Common myeloid progenitor, CD34-positive (primary cell): ENCODE data around the gene MT3.

Experiments used
- CTCF ChIA-PET: fragments of 350-600 bp; sonication (Branson Sonifier 250); formaldehyde crosslinking; loops from one replicate; lab custom pipeline; 2021; ENCODE audit warnings: antibody characterized with exemption; lab: Charles Lee
- POLR2A ChIA-PET: fragments of 350-600 bp; sonication (Branson Sonifier 250); formaldehyde crosslinking; loops from one replicate; lab custom pipeline; 2021; ENCODE audit warnings: antibody characterized with exemption; lab: Charles Lee
- DNase-seq, 3 donors: peaks; one replicate each; pipeline versions ENCODE4 v3.0.0 to v3.0.0-alpha.2; 2013
- H3K27ac ChIP-seq, 2 experiments: 1 replicate in 1 of 2; 2 replicates in 1 of 2; pipeline ENCODE4 v1.7.0; 2013; ENCODE audit warnings: inconsistent platforms in 2 of 2, low read length in 2 of 2, mild to moderate bottlenecking in 2 of 2, low read depth in 1 of 2, moderate library complexity in 1 of 2; ENCODE audit not compliant: severe bottlenecking in 2 of 2, insufficient read depth in 1 of 2, poor library complexity in 1 of 2
- H3K27me3 ChIP-seq, 5 experiments: replicated peaks in 2 of 5; 1 replicate in 3 of 5; 2 replicates in 2 of 5; pipeline versions ENCODE4 v1.6.1 to v1.7.0; 2013; ENCODE audit warnings: low read length in 4 of 5, mild to moderate bottlenecking in 2 of 5, moderate library complexity in 2 of 5, inconsistent platforms in 1 of 5; ENCODE audit not compliant: insufficient read depth in 5 of 5, control insufficient read depth in 4 of 5
- H3K36me3 ChIP-seq, 4 experiments: 1 replicate in 2 of 4; 2 replicates in 2 of 4; pipeline versions ENCODE4 v1.6.1 to v1.7.0; 2013; ENCODE audit warnings: low read length in 3 of 4, control low read depth in 1 of 4, mild to moderate bottlenecking in 1 of 4; ENCODE audit not compliant: control insufficient read depth in 4 of 4, insufficient read depth in 4 of 4
- H3K4me1 ChIP-seq, 4 experiments: 1 replicate in 3 of 4; 2 replicates in 1 of 4; pipeline versions ENCODE4 v1.6.1 to v1.7.1; 2013; ENCODE audit warnings: low read length in 3 of 4, mild to moderate bottlenecking in 3 of 4, control low read depth in 1 of 4, inconsistent platforms in 1 of 4, moderate library complexity in 1 of 4; ENCODE audit not compliant: control insufficient read depth in 4 of 4, insufficient read depth in 4 of 4; ENCODE audit errors: control extremely low read depth in 1 of 4
- H3K4me3 ChIP-seq, 7 experiments: 1 replicate in 4 of 7; 2 replicates in 3 of 7; pipeline versions ENCODE4 v1.5.1 to v1.7.0; 2013; ENCODE audit warnings: mild to moderate bottlenecking in 7 of 7, low read length in 6 of 7, moderate library complexity in 6 of 7, inconsistent platforms in 2 of 7, low read depth in 2 of 7, control low read depth in 1 of 7; ENCODE audit not compliant: insufficient read depth in 4 of 7, control insufficient read depth in 1 of 7; ENCODE audit errors: extremely low read depth in 1 of 7
- H3K9me3 ChIP-seq, 5 experiments: 1 replicate in 4 of 5; 2 replicates in 1 of 5; pipeline versions ENCODE4 v1.6.1 to v1.7.1; 2013; ENCODE audit warnings: low read length in 4 of 5, mild to moderate bottlenecking in 2 of 5, inconsistent platforms in 1 of 5, low read depth in 1 of 5, moderate library complexity in 1 of 5; ENCODE audit not compliant: control insufficient read depth in 4 of 5, insufficient read depth in 2 of 5; ENCODE audit errors: control extremely low read depth in 1 of 5
- WGBS: methylation state at CpG from one replicate; pipeline ENCODE4 v1.1.5; 2013; ENCODE audit not compliant: insufficient coverage; 5-methylcytosine and 5-hydroxymethylcytosine counted together

The MT3 gene

GRCh38 chr16:56613706-56614105 lies 24.4 kb downstream of the MT3 start:
- Histone ChIP-seq H3K27me3 (peaks cover 2 to 26% (median 24%) of the 10 kb centered on the region in 5 experiments), H3K36me3 (no peaks in the 10 kb centered on the region), H3K4me1 (peaks cover 5 to 29% (median 25%) of the 10 kb centered on the region in 4 experiments), H3K27ac (no peak overlapping the region), H3K9me3 (no peaks in the 10 kb centered on the region), H3K4me3 (no peak overlapping the region)
- DNase-seq = no peak
- CTCF ChIA-PET = interaction anchor here (1.0 to 1.4 kb wide), 4 partner anchors 9 to 37 kb away, joined by 3 to 6 read pairs (median 4); no protein-coding TSS in a partner anchor
- POLR2A ChIA-PET = no interaction called here

DNA sequence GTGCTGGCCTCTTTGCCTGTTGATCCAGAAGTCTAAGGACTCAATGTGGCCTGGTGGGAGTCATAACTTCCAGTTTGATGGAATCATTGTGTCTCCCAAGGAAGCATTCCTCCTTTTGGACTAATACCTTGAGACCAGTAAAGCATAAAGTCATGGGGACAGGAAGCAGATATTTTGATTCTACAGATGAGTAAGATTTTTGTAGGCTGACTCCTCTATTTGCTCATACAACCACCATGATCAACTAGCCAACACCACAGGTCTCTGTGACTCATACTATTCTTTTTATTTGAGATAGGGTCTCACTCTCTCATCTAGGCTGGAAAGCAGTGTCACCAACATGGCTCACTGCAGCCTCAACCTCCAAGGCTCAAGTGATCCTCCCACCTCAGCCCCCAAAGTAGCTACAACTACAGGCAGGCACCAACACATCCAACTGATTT lies 25.2 kb downstream of the MT3 start:
- Histone ChIP-seq H3K36me3 (no peaks in the 10 kb centered on the region), H3K4me1 (peaks cover 2 to 20% (median 18%) of the 10 kb centered on the region in 4 experiments), H3K4me3 (no peak overlapping the region), H3K27ac (no peak overlapping the region), H3K9me3 (no peaks in the 10 kb centered on the region), H3K27me3 (peaks cover 2 to 33% (median 26%) of the 10 kb centered on the region in 5 experiments)
- ChIA-PET CTCF (no interaction called here), POLR2A (no interaction called here)
- DNase-seq = no peak

GRCh38 chr16:56615353-56615752 lies 26.0 kb downstream of the MT3 start:
- Histone ChIP-seq H3K4me3 (no peak overlapping the region), H3K27me3 (peaks cover 2 to 37% (median 28%) of the 10 kb centered on the region in 5 experiments), H3K36me3 (no peaks in the 10 kb centered on the region), H3K9me3 (no peaks in the 10 kb centered on the region), H3K27ac (no peak overlapping the region), H3K4me1 (peaks cover 0 to 14% (median 12%) of the 10 kb centered on the region in 4 experiments)
- no CpG with 5 or more reads among the region's 3 CpGs for WGBS
- no peak for DNase-seq
- CTCF ChIA-PET = no interaction called here
- POLR2A ChIA-PET = interaction anchor here (0.6 kb wide), 1 partner anchor 10 kb away, joined by 4 read pairs; the partner anchor contains the start of gene MT1E

GRCh38 chr16:56616608-56617211 lies 27.4 kb downstream of the MT3 start:
- DNase-seq = no peak
- H3K4me3 ChIP-seq = peak overlapping the region in 6 of 7 experiments; percentile 29 to 64 (median 46)
- 52% methylated on average over 18 of the region's 23 CpGs for WGBS
- ChIA-PET CTCF (no interaction called here), POLR2A (no interaction called here)
- H3K9me3 ChIP-seq = no peaks in the 10 kb centered on the region
- H3K27me3 ChIP-seq = peaks cover 2 to 37% (median 28%) of the 10 kb centered on the region in 5 experiments
- H3K4me1 ChIP-seq = peaks cover 0 to 12% (median 9%) of the 10 kb centered on the region in 4 experiments
- H3K36me3 ChIP-seq = no peaks in the 10 kb centered on the region
- H3K27ac ChIP-seq = no peak overlapping the region

DNA sequence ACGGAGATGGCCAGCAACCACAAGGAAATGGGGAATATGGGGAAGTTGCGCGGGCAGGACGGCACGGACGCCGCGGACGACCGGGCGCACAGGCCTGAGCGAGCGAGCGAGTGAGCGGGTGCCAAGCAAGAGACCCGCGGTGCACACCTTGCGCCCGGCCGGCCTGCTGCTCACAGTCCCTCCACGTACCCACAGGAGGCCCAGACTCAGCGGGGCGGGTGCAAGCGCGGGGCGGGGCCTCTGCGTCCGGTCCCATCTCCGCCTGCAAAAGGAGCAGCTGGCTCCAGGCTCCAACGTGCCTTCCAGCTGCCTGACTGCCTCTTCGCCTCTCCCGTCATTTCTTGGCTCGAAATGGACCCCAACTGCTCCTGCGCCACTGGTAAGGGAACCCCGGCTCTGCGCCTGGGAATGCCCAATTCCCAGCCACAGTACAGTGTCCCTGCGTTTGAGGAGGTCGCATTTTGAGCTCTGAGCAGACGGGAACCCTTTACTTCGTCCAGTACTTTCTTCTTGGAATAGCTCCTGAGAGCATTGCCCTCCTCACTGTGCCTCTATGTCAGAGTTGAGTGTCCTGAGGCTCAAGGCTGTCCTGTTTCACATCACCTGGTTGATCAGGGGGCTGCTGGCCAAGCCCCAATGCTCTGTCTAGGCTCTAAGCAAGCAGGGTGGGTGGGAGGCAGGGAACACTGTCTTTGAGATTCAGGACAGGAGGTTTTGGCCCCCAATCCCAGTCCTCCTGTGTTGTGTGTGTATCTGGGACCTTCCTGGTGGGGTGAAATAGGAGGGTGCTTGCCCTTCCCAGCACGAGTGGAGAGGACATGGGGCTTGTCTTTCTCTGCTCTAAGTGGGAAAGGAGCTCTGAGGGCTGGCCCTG lies 28.1 kb downstream of the MT3 start:
- Histone ChIP-seq H3K9me3 (no peaks in the 10 kb centered on the region), H3K4me1 (peaks cover 0 to 12% (median 9%) of the 10 kb centered on the region in 4 experiments), H3K27me3 (peaks cover 2 to 37% (median 28%) of the 10 kb centered on the region in 5 experiments), H3K36me3 (no peaks in the 10 kb centered on the region), H3K4me3 (peak overlapping the region; percentile 10 to 64 (median 37)), H3K27ac (no peak overlapping the region)
- DNase-seq = peak in 2 of 3 donors; percentile 41 to 45
- ChIA-PET CTCF (interaction anchor here (0.6 to 1.4 kb wide), 3 partner anchors 17 to 107 kb away, joined by 3 read pairs; no protein-coding TSS in a partner anchor), POLR2A (no interaction called here)
- WGBS = 2% methylated on average over 40 of the region's 41 CpGs

- Histone ChIP-seq H3K4me3 (no peak overlapping the region), H3K27me3 (peaks cover 2 to 38% (median 28%) of the 10 kb centered on the region in 5 experiments)
Measured at GRCh38 chr16:56618138-56618537, 28.8 kb downstream of the MT3 start.

More at GRCh38 chr16:56618138-56618537, 28.8 kb downstream of the MT3 start:
- 73% methylated on average over 6 of the region's 6 CpGs for WGBS
- DNase-seq = no peak
- H3K27ac ChIP-seq = no peak overlapping the region
- H3K9me3 ChIP-seq = no peaks in the 10 kb centered on the region
- ChIA-PET CTCF (interaction anchor here (0.9 to 1.4 kb wide), 2 partner anchors 16 to 92 kb away, joined by 3 read pairs; no protein-coding TSS in a partner anchor), POLR2A (no interaction called here)
- peaks cover 0 to 12% (median 9%) of the 10 kb centered on the region in 4 experiments for H3K4me1 ChIP-seq
- no peaks in the 10 kb centered on the region for H3K36me3 ChIP-seq
